Mesodermal cell (in vitro differentiated cells): ENCODE results near the gene NOTCH3.

Experiments
- H3K27ac ChIP-seq: 2 replicates; pipeline ENCODE4 v1.7.0; 2013; ENCODE audit warnings: mild to moderate bottlenecking, low read depth, low read length, moderate library complexity; ENCODE audit not compliant: severe bottlenecking
- H3K36me3 ChIP-seq: 2 replicates; pipeline ENCODE4 v1.7.1; 2013; ENCODE audit warnings: mild to moderate bottlenecking, low read length, moderate library complexity; ENCODE audit not compliant: control insufficient read depth, insufficient read depth
- H3K4me1 ChIP-seq: one replicate; pipeline ENCODE4 v1.7.1; 2013; ENCODE audit warnings: mild to moderate bottlenecking, low read length; ENCODE audit not compliant: insufficient read depth, control insufficient read depth, poor library complexity, severe bottlenecking
- H3K4me3 ChIP-seq: 2 replicates; pipeline ENCODE4 v1.7.0; 2013; ENCODE audit warnings: low read length, control low read depth, mild to moderate bottlenecking; ENCODE audit not compliant: insufficient read depth, poor library complexity, severe bottlenecking; ENCODE audit errors: extremely low read depth
- H3K9me3 ChIP-seq: 2 replicates; pipeline ENCODE4 v1.7.1; 2013; ENCODE audit warnings: mild to moderate bottlenecking, low read length, moderate library complexity; ENCODE audit not compliant: control insufficient read depth
- WGBS, 2 experiments: methylation state at CpG; one replicate each; pipeline ENCODE4 v1.1.5; 2013; ENCODE audit warnings: missing lambda C conversion rate in 2 of 2; ENCODE audit not compliant: insufficient coverage in 2 of 2; 5-methylcytosine and 5-hydroxymethylcytosine counted together

The NOTCH3 gene

GRCh38 chr19:15128162-15128770, 72.5 kb downstream of the NOTCH3 start:
- Histone ChIP-seq H3K9me3 (no peaks in the 10 kb centered on the region), H3K36me3 (no peaks in the 10 kb centered on the region), H3K4me3 (no peak overlapping the region), H3K27ac (no peak overlapping the region), H3K4me1 (peaks cover 4% of the 10 kb centered on the region)
- WGBS, 2 experiments = 81 to 93% methylated on average over 3 to 5 of the region's 6 CpGs

- Histone ChIP-seq H3K27ac (no peak overlapping the region), H3K36me3 (peaks cover 18% of the 10 kb centered on the region), H3K9me3 (no peaks in the 10 kb centered on the region), H3K4me1 (peaks cover 4% of the 10 kb centered on the region), H3K4me3 (peak overlapping the region; percentile 57)
- 86 to 100% methylated on average over 1 of the region's 2 CpGs for whole genome bisulfite sequencing, 2 experiments
These were observed 74.5 kb downstream of the NOTCH3 start for GRCh38 chr19:15126131-15126910.

GRCh38 chr19:15125232-15126067, 75.3 kb downstream of the NOTCH3 start:
- Histone ChIP-seq H3K4me3 (peak overlapping the region; percentile 57), H3K9me3 (no peaks in the 10 kb centered on the region), H3K27ac (peak overlapping the region; percentile 95), H3K36me3 (peaks cover 25% of the 10 kb centered on the region), H3K4me1 (peaks cover 4% of the 10 kb centered on the region)
- 0% methylated on average over 46 to 53 of the region's 61 CpGs for WGBS, 2 experiments

GRCh38 chr19:15124572-15125231, 76.1 kb downstream of the NOTCH3 start:
- Histone ChIP-seq H3K9me3 (no peaks in the 10 kb centered on the region), H3K4me1 (peaks cover 4% of the 10 kb centered on the region), H3K27ac (peak overlapping the region; percentile 95), H3K4me3 (peak overlapping the region; percentile 57), H3K36me3 (peaks cover 33% of the 10 kb centered on the region)
- 4 to 5% methylated on average over 22 to 25 of the region's 33 CpGs for WGBS, 2 experiments

- H3K36me3 ChIP-seq = peaks cover 41% of the 10 kb centered on the region
These were observed 76.9 kb downstream of the NOTCH3 start for GRCh38 chr19:15123900-15124299.

GRCh38 chr19:15123031-15123890, 77.5 kb downstream of the NOTCH3 start:
- peaks cover 47% of the 10 kb centered on the region for H3K36me3 ChIP-seq
- peaks cover 4% of the 10 kb centered on the region for H3K4me1 ChIP-seq
- no peak overlapping the region for H3K4me3 ChIP-seq
- WGBS, 2 experiments = 95 to 98% methylated on average over 21 of the region's 22 CpGs
- no peak overlapping the region for H3K27ac ChIP-seq
- no peaks in the 10 kb centered on the region for H3K9me3 ChIP-seq

More at GRCh38 chr19:15123900-15124299, 76.9 kb downstream of the NOTCH3 start:
- Histone ChIP-seq H3K4me3 (peak overlapping the region; percentile 57), H3K4me1 (peaks cover 4% of the 10 kb centered on the region), H3K27ac (no peak overlapping the region), H3K9me3 (no peaks in the 10 kb centered on the region)
- 93 to 94% methylated on average over 2 to 5 of the region's 5 CpGs for WGBS, 2 experiments

- 94 to 96% methylated on average over 10 to 16 of the region's 21 CpGs for WGBS, 2 experiments
- H3K36me3 ChIP-seq = peaks cover 55% of the 10 kb centered on the region
- peaks cover 4% of the 10 kb centered on the region for H3K4me1 ChIP-seq
- H3K4me3 ChIP-seq = no peak overlapping the region
- H3K9me3 ChIP-seq = no peaks in the 10 kb centered on the region
- H3K27ac ChIP-seq = no peak overlapping the region
These were observed 78.3 kb downstream of the NOTCH3 start for GRCh38 chr19:15122331-15123030.

- Histone ChIP-seq H3K9me3 (no peaks in the 10 kb centered on the region), H3K4me1 (peaks cover 4% of the 10 kb centered on the region), H3K36me3 (peaks cover 76% of the 10 kb centered on the region), H3K27ac (no peak overlapping the region), H3K4me3 (no peak overlapping the region)
- 97 to 98% methylated on average over 14 of the region's 14 CpGs for WGBS, 2 experiments
These were observed 80.4 kb downstream of the NOTCH3 start for GRCh38 chr19:15120135-15121026.
